GM12872 (cell line): Measurements from ENCODE around the gene PHC2.

Experiments
- TF ChIP-seq, protein P1 (sequence below): IDR thresholded peaks from 3 replicates; pipeline ENCODE4 v1.5.1; 2011; ENCODE audit warnings: low read depth, mild to moderate bottlenecking, low read length, moderate library complexity; ENCODE audit not compliant: insufficient read depth

PHC2 gene

DNA sequence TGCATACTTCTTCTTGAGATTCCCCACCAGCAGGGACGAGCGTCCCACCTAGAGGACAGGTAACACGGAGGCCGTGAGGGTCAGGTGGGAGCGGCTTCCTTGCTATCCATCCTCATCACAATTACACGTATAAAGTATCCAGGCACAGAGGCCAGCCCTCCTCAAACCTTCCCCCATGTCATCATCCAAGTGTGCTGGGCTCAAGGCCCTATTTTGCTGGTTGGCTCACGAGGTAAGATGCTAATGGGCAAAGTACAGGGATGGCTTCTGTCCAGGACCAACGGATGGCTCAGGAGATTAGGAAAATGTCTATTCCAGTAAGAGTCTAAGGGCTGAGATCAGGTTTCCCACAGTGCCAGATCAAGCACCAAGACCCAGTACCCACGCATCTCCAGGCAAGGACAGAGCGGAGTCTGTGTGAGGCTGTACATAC, 98.5 kb downstream of the PHC2 start:
- TF ChIP-seq, protein P1, sequence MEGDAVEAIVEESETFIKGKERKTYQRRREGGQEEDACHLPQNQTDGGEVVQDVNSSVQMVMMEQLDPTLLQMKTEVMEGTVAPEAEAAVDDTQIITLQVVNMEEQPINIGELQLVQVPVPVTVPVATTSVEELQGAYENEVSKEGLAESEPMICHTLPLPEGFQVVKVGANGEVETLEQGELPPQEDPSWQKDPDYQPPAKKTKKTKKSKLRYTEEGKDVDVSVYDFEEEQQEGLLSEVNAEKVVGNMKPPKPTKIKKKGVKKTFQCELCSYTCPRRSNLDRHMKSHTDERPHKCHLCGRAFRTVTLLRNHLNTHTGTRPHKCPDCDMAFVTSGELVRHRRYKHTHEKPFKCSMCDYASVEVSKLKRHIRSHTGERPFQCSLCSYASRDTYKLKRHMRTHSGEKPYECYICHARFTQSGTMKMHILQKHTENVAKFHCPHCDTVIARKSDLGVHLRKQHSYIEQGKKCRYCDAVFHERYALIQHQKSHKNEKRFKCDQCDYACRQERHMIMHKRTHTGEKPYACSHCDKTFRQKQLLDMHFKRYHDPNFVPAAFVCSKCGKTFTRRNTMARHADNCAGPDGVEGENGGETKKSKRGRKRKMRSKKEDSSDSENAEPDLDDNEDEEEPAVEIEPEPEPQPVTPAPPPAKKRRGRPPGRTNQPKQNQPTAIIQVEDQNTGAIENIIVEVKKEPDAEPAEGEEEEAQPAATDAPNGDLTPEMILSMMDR: no peak

DNA sequence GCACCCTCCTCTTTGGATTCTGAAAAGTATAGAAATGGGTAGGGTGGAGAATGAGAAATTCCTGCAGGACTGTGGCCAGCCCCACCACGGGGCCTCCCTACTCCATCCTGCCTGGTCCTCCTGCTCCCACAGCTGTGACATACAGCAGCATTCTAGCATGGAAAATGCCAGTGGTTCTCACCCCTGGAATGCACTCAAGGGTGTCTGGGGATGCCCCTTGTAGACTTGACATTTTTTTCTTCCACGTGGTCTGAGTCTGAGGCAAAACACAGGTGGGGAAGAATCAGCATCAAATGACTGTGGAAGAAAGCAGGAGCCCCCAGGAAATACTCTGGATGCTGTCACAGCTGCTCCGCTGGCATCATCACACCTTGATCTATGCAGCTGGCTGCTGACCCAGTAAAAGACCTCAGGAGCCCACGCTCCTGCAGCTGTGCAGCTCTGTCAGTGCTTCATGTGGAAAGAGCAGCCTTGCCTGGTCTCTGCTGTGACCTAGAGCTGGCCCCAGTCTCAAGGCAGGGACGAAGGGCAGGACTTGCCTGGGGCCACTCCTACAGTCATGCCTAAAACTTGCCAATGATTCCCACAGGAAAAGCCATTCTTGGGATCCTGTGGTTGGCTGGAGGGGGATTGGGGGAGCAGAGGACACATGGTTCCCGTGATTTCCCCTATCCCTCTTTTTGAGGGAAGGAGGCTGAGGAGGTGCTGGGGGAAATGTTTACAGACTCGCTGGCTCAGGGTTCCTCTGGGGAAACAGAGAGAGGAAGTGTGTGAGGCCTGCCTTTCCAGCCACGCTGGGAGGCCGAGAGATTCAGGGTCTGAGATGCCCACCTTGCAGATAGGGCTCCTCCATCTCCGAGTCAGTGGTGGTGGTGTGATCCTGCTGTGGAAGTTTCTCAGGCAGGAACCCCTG, 99.2 kb downstream of the PHC2 start:
- TF ChIP-seq, protein P1: no peak

DNA sequence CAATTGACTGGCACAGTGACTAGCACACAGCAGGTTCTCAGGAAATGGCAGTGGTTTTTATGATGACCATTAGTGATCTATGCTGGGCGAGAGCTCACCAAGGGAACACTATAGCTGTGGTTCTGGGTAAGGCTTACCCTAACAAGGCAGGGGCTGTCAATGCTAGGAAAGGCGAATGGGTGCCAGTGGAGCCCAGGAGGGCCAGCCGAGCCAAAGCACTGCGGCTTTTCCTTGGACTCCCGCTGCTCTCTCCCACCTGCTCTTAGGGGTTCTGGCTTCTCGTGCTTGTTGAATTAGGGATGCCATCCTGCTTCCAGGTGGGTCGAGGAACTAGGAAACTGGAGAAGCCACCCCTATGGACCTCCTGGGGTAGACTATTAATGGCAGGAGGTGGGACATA, 100.0 kb downstream of the PHC2 start:
- TF ChIP-seq, protein P1: no peak

DNA sequence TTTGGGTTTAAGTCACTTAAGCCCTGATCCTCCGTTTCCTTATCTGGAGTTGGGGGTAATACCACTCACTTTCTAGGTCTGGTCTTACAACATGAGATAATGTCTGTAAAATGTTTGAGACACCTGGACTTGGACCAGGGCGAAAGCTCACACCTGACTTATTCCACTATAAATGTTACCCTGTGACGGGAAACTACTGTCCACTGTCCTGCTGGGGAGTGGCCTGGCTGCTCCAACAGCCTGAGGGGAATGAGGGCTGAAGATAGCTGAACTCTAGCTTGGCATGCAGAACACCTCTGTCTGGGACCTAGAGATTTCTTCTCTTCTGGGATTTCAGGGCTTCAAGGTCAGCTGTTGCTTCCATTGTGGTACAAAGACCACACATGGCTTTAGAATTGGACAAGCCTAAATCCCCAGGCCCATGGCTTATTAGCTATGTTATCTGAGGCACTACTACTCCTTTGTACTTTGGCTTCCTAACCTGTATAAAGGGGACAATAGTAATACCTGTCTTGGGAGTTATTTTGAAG, 100.5 kb downstream of the PHC2 start:
- TF ChIP-seq, protein P1: no peak

DNA sequence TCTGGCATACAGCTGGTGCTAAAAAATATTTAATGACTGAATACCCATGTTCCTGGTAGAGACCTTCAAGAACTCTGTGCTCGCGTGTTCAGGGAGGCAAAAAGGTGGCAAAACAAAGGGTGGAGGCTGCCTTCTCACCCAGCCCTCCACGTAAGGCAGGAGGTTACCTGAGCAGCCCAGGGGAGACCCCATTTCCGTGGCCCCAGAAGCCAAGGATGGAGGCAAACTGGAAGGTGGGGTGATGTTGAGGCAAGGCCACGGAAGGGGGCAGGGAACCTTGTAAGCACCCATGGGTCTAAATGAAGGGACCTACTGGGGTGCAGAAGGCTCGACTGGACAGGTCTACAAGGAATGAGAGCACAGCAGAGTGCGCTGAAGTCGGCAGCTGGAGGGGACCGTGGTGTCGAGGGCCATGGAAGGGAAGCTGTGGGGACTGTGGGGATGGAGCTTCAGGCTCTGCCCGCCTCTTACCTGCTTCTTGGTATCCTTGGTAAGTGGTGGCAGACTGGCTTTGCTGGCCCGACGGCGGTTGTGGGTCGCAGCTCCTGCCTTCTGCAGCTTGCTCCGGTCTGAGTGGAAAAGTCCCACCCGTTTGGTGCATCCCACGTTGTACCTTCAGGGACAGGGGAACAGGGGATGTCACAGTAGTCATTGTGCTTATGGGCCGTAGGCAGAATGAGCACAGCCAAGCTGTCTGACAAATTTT, 101.1 kb downstream of the PHC2 start:
- TF ChIP-seq, protein P1: no peak

DNA sequence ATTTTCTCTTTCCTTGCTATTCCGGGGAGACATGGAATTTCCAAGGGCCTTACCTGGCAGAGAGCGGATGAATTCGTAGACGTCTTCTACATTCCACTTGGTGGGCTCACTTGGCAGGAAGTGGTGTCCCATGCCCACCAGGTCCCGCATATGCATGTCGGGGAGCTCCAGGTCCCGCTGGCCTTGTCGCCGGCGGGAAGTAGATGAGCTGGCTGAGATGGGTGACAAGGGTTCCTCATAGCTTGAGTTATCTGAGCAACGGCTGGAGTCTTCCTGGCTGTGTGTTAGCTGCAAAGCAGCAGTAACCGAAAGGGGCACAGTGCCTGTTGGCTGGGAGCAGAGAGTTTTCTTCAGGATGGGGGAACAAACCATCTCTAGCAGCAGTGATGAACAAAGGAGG, 102.1 kb downstream of the PHC2 start:
- TF ChIP-seq, protein P1: no peak

DNA sequence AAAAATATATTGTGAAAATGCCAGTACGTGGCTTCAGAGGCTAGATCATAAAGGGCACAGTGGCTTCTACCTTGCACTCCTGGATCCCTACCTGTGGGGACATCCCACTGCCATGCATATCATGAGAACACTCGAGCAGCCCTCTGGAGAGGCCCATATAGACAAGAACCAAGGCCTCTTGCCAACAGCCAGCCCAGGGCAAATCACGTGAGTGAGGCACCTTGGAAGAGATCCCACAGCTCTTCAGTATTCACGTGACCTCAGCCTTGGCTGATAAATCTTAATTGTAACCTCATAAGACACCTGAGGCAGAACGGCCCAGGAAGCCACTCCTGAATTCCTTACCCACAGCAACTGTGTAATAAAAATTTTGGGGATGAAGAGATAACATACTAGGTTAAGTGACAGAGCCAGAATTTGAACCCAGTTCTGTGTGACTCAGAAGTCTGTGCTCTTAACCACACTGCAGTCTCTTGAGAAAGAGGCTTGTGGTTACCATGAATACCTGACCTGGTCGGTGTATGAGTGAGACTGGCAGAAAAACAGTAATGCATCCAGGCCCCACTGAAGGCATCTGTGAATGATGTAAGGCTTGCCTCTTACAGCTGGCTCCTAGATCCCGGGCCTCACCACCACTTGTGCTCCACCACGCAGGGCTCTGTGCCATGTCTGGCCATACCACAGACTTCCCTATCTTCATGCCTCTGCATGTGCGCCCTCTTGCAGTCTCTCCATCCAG, 103.1 kb downstream of the PHC2 start:
- TF ChIP-seq, protein P1: no peak
